HK-2 (cell line): ENCODE results near the gene MUC5B.
"Not testable (repeated sequence)": the region's sequence is repeated elsewhere in the genome, so short reads cannot be mapped to it uniquely, and the experiment has no call there.

Experiments used
- DNase-seq: peaks from one replicate; pipeline ENCODE4 v3.0.0-alpha.2; 2018; ENCODE audit not compliant: unreplicated experiment

Gene MUC5B

DNA sequence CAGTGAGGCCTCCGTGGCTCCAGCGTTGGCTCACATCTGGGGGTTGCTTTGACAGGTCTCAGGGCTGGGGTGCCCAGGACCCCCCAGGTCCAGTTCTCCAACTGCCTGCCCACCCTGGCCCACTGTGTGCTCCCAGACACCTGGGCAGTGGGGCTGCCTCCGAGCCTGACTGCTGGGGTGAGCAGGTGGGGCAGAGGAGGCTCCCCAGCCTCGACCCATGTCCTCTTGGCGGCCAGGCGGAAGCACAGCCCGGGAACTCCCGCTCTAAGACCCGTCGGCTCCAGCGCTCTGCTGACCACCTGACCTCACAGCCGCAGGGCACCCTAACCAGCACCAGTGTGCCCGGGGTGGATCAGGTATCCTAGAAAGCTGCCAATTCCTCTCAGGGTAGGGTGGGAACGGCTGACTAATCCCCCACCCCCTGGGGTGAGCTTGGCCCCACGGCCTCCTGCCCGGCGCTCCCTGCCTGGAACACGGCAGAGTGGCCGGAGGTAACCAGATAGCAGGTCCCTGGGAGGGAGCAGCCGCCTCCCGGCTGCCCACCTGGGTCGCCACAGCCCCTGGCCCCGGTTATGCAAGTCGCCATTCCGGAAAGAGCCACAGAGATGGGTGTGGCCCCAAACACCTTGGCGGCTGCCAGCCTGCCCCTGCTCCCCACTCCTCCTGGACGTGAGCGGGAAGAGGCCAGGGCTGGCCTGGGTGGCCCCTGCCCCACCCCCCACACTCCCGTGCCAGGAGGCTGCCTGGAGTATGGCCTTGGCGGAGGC, 19.2 kb upstream of the MUC5B start:
- DNase-seq, result peak; percentile 45

DNA sequence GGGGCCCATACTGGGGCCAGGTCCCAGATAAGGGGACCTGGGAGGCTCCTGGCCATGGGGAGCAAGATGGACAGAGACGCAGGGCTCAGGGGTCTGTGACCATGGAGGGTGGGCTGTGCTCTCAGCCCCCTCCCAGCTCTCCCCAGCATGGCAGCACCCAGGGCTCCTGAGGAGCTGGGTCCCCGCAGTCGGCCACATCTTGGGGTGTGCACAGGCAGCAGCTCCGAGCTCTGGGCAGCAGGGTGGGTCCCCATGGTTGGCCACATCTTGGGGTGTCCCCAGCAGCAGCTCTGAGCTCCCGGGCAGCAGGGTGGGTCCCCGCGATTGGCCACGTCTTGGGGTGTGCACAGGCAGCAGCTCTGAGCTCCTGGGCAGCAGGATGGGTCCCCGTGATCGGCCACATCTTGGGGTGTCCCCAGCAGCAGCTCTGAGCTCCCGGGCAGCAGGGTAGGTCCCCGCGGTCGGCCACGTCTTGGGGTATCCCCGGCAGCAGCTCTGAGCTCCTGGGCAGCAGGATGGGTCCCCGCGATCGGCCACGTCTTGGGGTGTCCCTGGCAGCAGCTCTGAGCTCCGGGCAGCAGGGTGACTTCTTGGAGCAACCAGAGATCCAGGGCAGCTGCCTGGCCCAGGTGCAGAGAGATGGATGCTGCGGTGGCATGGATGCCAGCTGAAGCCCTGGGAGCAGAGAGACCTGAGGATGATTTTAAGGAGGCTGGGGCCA, 18.3 kb upstream of the MUC5B start:
- DNase-seq, result no peak

DNA sequence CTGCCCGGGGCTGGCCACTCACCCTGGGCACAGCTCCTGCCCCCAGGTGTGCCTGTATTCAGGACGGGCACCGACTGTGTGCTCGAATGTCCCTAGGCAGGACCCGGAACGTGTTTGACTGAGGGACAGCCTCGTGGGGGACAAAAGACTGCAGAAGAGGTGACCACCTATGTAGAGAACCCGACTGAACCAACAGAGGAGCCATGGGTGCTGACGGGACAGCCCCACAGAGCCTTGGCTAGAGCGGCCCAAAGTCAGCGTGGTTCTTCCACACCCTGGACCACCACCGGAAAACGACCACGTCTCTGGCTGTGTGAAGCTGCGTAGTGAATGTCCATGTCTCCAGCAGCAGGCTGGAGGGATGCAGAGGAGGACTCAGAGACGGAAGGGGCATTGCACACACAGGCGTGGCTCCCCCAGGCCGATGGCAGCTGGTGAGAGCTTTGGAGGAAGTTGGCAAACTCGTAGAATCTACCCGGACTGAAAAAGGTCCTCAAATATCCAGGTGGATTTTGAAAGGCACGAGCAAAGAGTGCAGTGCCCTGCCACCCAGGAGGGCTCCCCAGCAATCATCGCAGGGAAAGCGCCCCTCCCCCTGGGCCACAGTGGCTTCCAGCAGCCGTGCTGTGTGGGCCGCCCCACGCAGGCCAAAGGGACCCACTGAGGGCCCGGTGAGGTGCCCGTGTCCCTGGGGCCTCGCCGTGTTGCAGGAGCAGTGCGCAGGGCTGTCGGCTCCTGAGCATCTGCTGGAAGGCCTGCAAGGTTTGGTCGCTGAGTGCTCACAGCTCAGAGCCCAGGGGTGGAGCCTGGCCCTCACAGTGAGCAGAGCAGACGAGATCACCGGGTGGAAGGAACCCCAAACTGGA, 17.5 kb upstream of the MUC5B start:
- no peak for DNase-seq

DNA sequence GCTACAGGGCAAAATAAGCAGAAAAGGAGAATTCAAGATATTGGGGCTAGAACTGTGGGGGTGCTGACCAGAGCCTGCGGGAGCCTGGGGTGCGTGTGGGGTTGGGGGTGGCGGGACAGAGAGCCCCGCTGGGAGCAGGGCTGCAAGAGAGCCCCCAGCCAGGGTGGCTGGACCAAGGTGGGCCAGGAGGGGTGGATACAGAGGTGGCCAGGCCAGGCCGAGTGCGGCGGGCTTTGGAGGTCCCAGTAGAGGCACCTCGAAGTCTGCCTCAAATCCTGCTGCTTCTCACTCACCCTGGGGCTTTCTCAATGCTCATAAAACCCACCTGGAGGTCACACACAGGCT, 16.9 kb upstream of the MUC5B start:
- DNase-seq, result no peak

DNA sequence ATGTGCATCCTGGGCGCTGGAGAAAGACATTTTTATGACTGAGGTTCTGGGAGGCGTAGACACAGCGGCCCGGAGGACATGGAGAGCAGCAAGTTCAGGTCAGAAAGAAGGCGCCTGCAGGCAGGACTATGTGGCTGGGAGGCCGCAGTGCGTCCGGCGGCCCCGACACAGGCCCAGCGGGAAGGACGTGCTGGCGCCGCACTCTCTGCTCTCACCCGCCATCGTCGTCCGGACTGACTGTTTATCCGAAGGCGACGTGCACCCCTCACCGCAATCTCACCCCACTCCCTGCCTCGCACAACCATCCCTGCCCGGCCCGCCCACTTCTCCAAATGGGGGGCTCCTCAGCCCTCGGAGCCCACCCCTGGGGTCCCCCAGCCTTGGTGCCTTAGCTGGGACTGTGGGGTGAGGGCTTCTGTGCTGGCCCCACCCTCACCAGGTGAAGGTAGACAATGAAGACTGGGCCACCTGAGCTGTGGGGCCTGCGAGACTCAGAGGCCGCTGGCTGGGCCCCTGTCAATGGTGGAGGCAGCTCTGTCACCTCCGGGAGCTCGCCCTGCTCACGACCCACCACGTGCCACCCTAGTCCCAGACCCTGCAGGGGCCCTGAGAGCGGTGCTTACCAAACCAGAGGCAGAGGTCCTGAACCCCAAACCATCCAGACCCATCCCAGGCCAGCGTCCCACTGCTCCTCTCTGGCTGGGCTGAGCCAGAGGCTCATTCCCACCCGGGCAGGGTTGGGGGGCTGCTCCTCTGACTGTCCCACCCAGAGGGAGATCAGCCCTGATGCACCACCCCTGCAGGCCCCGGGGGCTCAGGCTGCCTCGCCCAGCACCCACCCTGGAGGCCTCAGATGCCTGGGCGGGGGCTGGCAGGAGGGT, 16.2 kb upstream of the MUC5B start:
- DNase-seq, result no peak

DNA sequence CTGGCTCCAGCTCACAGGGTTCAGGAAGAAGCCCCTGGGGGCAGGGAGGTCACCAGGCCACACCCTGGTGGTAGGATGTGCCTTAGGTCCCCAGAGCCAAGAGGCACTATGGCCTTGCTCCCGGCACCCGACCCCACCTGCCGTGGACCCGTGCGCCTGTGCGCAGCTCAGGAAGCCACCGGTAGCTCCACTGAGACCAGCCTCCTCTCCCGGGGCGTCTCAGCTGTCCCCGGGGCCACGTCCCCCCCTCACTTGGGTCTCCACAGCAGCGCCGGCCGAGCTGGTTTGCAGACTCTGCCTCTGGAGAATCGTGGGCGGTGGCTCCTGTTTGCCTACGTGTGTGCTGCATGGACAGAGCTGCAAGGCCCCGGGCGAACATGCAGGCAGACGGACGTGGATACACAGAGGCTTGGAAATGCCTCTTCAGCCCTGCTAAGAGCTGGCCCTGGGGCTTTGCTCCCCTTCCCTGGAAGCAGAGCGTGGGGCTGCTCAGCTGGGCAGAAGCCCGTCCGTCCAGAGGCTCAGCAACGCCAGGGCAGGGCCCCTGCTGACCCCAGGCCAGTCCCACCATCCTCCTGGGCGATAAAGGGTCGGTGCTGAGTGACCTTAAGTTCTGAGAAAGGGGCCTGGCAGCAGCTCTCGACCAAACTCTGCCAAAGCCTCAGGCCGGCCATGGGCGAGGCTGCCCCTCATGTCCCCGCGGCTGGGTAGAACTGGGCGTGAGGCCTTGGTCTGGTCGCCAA, 15.3 kb upstream of the MUC5B start:
- no peak for DNase-seq

DNA sequence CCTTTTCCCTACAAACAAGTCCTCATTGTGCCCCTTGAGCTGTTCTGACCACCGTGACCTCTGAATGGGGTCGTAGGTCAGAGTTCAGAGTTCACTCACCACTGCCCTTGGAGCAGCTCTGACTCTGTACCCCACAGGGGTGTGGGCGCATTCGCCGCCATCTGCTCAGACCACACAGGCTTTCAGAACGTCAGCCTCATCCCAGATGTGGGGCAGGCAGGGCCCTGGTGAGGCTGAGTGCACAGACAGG, 14.8 kb upstream of the MUC5B start:
- no peak for DNase-seq

DNA sequence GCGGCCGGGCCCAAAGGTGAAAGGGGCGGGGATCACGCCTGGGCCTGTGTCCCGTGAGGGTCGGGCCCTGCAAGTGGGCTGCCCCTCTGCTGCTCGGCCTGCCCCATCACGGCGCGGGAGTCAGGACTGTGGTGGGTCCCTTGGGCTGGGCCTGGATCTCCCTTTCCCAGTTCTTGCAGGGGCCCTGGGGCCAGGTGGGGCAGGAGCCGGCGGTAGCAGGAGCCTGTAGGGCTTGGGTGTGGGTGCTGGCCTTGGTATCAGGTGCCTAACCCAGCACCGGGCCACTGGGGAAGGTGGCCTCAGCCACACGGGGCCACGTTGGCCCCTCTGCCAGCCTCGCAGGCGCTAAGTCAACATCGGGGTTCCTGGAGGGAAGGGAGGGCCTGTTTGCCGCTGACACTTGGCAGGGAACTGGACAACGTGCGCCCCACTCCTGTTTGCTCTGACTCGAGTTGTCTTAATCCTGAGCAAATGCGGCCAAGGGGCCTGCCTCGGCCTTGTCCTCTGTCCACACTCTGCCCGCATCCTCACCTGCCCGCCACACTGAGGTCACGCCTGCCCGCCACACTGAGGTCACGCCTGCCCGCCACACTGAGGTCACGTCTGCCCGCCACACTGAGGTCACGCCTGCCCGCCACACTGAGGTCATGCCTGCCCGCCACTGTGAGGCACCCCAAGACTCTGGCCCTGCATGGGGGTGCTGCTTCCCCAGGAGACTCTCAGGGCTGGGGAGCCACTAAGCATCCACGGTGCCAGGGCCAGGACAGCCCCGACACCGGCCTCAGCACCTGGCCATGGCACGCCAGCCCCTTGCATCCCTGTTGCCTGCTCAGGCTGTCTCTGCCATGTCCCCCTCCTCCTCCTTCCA, 14.2 kb upstream of the MUC5B start:
- no peak for DNase-seq

DNA sequence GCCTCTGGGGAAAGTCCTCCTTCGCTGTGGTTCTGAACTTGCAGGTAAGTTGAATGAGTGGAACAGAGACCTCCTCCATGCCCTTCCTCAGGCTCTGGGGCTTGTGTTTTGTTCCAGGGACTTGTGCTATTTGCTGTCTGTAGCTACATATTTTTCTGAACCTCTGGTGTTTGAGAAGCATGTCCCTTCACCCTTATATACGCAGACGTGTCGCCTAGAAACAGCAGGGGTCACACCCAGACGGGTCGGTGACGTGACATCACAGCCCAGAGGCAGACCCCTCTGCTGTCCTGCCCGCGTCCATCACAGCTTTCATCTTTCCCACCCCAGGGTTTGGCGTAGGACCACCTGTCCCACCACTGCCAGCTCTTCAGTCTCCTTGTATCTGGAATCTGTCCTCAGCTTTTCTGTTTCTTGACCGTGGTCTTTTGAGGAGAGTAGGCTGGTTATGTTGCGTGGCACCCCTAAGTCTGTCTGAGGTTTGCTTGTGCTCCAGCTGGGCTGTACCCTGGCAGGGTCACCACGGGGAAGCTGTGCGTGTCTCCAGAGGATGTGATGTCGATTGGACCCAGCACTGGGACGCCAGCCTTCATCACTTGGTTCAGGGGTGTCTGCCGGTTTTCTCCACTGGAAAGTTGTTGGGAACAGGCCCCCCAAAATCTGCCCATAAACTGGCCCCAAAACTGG, 13.4 kb upstream of the MUC5B start:
- DNase-seq, result no peak

DNA sequence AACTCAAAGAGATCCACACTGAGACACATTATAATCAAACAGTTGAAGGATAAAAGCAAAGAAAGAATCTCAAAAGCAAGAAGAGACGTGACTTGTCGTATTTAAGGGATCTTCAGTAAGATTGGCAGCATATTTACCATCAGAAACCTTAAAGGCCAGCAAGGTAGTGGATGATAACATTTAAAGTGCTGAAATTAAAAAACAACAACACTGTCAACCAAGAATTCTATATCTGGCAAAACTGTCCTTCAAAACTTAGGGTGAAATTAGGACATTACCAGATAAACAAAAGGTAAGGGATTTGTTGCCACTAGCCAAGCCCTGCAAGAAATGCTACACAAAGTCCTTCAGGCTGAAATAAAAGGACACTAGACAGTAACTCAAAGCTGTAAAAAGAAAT, 11.0 kb upstream of the MUC5B start:
- DNase-seq, result no peak

DNA sequence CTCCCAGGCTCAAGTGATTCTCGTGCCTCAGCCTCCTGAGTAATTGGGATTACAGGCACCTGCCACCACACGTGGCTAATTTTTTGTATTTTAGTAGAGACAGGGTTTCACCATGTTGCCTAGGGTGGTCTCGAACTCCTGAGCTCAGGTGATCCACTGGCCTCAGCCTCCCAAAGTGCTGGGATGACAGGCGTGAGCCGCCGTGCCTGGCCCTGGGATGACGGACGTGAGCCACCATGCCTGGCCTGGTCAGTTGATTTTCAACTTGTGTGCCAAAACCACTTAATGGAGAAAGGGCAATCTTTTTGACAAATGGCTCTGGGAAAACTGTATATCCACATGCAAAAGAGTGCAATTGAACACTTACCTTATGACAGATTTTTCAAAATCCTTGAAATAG, 7.0 kb upstream of the MUC5B start:
- not testable (repeated sequence) for DNase-seq

DNA sequence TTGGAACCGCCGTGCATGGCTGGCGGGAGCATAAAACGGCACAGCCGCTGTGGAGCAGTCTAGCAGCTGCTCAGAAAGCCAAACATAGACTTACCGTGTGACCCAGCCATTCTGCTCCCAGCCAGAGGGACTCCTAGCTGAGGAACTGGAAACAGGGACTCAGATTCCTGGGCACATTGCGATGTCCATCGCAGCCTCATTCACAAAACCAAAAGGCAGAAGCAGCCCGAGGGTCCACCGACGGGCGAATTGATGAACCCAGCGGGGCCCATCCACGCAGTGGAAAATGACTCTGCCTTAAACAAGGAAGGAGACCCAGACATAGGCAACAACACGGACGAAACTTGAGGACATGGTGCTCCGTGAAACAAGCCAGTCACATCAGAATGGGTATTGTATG, 5.7 kb upstream of the MUC5B start:
- DNase-seq, result no peak

DNA sequence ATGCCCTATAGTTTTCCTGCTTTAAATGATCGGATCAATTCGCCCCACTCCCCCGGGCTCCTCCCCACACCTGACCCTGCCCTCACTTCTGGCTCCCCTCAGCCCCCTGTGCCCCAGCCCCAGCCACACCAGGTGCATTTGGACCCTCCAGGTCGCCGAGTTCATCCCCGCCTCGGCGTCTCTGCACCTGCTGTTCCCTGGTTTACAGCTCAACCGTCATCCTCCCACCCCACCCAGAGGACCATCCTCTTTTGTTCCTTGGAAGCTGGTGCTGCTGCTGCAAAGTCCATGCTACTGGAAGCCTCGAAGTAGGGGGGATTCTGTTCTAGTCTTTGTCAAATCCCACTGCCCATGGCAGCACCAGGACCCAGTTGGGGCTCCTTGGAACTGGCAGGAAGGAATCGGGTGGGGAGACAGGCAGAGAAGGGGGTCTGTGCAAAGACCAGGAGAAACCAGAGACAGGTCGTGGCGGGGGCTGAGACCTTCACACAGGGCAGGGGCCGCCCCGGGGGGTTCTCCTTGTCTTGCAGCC, 4.5 kb upstream of the MUC5B start:
- DNase-seq, result no peak

DNA sequence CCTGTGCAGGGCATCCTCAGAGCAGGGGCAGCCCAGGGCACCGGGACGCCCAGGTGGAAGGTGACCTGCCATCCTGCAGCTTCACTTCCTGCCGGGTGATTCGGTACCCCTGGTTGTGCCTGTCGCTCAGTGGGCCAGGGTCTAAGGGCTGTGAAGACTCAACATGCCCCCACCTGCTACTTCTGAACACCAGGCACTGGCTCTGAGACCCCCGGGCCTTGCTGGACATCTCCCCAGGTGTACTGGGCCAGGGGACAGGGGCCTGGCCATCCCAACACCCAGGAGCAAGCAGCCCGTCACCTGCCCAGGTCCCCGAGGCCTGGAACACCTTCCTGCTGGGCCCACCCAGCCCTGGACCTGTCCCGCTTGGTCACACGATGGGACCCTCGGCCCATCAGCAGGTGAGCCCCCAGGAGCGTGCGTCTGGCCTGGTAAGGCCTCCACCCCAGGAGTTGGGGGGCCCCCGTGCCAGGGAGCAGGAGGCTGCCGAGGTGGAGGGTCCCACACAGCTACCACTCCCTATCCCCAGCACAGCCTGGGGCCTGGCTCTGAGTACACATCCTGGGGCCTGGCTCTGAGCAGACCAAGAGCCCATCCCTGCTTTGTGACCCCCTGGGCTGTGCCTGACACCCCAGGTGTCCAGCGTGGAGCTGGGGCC, 3.9 kb upstream of the MUC5B start:
- DNase-seq, result no peak

DNA sequence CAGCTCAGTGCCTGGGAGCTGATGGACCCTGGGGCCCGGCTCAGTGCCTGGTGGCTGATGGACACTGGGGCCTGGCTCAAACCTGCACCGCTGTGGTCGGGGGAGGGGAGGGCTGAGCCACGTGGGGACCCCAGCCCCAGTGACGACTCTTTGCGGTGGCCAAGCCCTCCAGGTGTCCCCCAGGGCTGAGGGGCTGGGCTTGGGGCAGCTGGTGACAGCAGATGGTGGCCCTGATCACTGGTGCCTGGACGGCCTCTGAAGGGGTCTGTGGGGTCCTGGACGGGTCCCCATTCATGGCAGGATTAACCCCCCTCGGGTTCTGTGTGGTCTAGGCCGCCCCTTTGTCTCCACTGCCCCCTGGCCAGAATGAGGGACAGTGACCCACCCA, 3.4 kb upstream of the MUC5B start:
- DNase-seq, result no peak

DNA sequence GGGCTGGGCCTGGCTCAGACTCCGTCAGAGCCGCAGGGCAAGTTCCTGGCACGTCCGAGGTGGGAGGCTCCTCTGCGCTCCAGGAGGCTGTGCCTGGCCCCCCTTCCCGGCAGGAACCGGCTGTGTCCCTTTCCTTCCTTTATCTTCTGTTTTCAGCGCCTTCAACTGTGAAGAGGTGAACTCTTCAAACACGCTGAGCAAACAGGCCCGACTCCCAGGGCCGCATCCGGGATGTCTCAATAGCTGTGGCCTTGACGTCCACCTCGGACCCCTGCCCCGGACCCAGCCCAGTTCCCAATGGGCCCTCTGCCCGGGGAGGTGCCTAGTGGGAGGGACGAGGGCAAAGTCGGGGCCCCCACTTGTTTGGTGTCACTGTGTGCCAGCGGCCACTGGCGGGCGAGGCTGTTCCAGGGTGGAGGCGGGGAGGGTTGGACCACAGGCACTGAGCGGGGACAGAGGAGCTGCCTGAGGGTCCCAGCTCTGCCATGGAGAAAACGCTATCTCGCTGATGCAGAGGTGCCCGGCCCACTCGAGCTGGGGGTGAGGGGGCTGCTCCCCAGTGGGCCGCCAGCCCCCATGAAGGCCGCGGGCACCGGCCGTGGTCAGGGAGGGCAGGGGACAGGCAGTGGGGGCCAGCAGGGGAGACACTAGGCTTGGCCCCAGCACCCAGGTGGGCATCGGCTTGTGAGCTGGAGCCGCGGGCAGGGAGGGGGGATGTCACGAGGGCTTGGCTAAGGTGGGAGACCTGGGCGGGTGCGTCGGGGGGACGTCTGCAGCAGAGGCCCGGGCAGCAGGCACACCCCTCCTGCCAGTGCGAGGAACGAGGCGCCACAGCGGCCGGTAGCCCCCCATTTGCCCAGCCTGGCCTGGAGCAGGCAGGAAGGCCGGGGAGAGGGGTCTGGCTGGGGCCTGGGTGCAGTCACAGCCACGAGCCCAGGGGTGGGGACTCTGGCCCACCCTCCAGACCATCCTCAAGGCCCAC, 2.7 kb upstream of the MUC5B start:
- no peak for DNase-seq

DNA sequence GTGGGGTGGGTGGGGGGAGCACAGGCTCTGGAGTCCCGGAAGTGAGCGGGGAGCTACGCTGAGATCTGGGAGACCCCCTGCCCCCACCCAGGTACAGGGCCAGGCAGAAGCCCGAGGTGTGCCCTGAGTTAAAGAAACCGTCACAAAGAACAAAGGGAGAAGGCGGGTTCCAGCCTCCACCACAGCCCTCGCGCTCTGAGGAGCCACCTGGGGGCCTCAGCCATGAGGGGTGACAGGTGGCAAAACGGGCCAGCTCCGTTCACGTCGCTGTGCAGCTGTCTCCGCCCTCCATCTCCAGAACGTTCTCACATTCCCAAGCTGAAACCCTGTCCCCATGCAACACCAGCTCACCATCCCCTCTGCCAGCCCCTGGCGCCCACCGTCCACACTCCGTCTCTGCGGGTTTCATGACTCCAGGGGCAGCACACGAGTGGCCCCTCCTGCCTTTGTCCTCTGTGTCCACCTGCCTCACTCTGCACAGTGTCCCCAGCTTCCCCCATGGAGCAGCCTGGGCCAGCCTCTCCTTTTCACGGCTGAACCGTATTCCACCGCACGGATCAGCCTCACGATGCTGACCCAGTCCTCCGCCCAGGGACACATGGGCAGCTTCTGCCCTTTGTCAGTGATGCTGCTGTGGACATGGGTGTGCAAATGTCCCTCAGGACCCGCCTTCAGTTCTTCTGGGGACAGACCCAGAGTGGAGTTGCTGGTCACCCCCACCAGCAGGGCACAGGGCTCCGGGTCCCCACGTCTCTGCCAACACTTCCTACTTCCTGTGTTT, 1.7 kb upstream of the MUC5B start:
- no peak for DNase-seq
